Thoracic aorta (tissue), 2 donors: Measurements from ENCODE around the gene MAPK11. TPM values are rescaled to one million over a fixed set of nuclear protein-coding genes. Genes with fewer than 3 reads are reported as not detected.

ENCODE experiments used
- ATAC-seq: fragments of 150-250 bp; one replicate; pipeline ENCODE4 v1.8.0; 2017; ENCODE audit warnings: low read depth; ENCODE audit not compliant: insufficient number of reproducible peaks, low FRiP score
- DNase-seq: peaks from one replicate; pipeline ENCODE4 v3.0.0-alpha.2; 2020; ENCODE audit warnings: low spot score
- H3K27ac ChIP-seq, 2 donors: fragments of 200-600 bp; sonication (generic); 1 replicate in 1 of 2; 2 replicates in 1 of 2; pipeline ENCODE4 v1.5.1; 2016; ENCODE audit warnings: mild to moderate bottlenecking in 2 of 2, moderate library complexity in 2 of 2
- H3K27me3 ChIP-seq: fragments of 200-600 bp; sonication (generic); replicated peaks from 2 replicates; pipeline ENCODE4 v1.6.0; 2016; ENCODE audit warnings: mild to moderate bottlenecking; ENCODE audit not compliant: insufficient read depth
- H3K36me3 ChIP-seq: fragments of 200-600 bp; sonication (generic); one replicate; pipeline ENCODE4 v1.5.1; 2016
- H3K4me1 ChIP-seq, 2 donors: fragments of 200-600 bp; sonication (generic); 1 replicate in 1 of 2; 2 replicates in 1 of 2; pipeline versions ENCODE4 v1.5.1 to v1.6.0; 2016; ENCODE audit warnings: low read depth in 2 of 2, mild to moderate bottlenecking in 1 of 2; ENCODE audit not compliant: control insufficient read depth in 1 of 2
- H3K4me3 ChIP-seq: fragments of 200-600 bp; sonication (generic); 2 replicates; pipeline ENCODE4 v1.5.1; 2016; ENCODE audit warnings: mild to moderate bottlenecking
- H3K9me3 ChIP-seq: fragments of 200-600 bp; sonication (generic); 2 replicates; pipeline ENCODE4 v1.5.1; 2016
- total RNA-seq, 2 donors: library from RNA; depleted of rRNA; stranded (reverse); fragments of >200 nt; gene quantifications; one replicate each; pipeline versions ENCODE4 v1.1.0 to v1.2.3, GENCODE V29; 2016
- TF ChIP-seq, protein P1 (sequence below): fragments of 200-600 bp; sonication (generic); IDR thresholded peaks from one replicate; pipeline ENCODE4 v1.5.1; 2019; ENCODE audit warnings: antibody characterized with exemption

Gene MAPK11
- total RNA-seq, 2 donors from 2014 or later, result 5.8 to 8.8 TPM

DNA sequence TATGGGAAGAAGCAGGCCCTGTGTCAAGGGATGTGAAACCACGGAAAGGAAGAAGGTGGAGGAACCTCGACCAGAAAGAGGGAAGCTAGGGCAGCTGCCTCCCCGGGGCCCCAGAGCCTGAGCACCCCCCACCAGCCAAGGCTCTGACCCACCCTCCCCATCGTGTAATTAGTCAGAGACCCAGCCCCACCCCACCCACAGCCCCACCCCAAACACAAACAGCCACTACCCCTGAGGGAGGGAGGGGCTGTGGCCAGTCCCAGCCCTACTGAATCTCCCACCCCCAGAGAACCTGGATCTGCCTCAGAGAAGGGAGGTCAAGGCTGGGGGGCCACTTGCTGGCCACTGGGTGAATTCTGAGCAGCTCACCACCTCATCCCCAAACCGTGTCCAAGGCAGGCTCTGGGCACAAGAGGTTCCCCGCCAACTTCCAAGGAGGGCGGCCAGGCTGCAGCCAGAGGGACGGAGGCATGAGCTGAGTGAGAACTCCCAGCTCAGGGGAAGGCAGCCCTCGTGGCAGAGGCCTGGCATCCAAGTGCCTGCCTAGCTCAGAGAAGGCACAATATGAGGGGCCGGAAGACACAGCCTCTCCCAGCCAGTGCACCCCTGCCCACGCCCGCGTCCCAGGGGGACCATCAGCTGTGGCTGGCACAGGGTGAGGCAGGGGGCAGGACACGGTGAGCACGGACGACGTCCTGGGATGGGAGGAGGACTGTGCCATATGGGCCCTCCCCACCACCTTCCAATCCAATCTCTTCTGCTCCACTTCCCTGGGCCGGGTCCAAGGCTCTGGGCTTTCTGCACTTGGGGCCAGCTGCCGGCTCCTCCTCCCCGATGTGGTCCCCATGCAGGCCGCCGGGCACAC lies 34.6 kb upstream of the MAPK11 start:
- Histone ChIP-seq H3K27ac (peak overlapping the region; percentile 90 to 95), H3K4me3 (peak overlapping the region; percentile 96), H3K27me3 (no peaks in the 10 kb centered on the region), H3K36me3 (no peaks in the 10 kb centered on the region), H3K4me1 (peaks cover 61 to 84% of the 10 kb centered on the region in 2 donors), H3K9me3 (no peaks in the 10 kb centered on the region)
- DNase-seq, result no peak
- TF ChIP-seq, protein P1, sequence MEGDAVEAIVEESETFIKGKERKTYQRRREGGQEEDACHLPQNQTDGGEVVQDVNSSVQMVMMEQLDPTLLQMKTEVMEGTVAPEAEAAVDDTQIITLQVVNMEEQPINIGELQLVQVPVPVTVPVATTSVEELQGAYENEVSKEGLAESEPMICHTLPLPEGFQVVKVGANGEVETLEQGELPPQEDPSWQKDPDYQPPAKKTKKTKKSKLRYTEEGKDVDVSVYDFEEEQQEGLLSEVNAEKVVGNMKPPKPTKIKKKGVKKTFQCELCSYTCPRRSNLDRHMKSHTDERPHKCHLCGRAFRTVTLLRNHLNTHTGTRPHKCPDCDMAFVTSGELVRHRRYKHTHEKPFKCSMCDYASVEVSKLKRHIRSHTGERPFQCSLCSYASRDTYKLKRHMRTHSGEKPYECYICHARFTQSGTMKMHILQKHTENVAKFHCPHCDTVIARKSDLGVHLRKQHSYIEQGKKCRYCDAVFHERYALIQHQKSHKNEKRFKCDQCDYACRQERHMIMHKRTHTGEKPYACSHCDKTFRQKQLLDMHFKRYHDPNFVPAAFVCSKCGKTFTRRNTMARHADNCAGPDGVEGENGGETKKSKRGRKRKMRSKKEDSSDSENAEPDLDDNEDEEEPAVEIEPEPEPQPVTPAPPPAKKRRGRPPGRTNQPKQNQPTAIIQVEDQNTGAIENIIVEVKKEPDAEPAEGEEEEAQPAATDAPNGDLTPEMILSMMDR, result no peak
- no peak for ATAC-seq

DNA sequence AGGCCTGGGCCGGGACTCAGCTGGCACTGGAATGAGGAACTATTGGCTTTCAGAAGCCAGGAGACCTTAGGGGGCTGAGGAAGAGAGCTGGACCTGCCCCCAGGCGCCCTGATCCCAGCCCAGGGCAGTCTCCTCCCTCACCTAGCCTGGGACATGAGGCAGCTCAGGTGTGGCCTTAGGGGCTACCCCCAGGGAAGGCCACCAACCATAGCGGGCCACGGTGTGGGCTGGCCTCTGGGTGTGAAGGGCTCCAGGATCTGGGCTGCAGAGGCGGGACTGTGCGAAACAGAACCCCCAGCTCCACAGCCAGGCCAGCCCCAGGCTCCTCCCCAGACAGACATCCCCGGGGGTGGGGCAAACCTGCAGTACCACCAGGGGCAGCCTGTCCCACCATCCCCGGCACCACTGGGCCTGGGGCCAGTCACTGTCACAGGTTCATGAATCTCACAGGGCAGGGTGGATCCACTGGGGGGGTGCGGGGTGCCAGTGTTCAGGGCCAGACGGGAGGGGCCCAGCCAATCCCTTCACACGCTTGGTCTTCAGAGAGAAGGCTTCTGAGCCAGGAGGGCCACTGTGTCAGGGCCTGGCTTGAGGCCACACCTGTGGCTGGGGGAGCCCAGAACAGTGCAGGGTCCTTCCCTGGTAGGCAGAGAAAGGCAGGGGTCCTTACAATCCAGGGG lies 33.8 kb upstream of the MAPK11 start:
- Histone ChIP-seq H3K27ac (peak overlapping the region; percentile 90 to 95), H3K27me3 (no peaks in the 10 kb centered on the region), H3K4me1 (peaks cover 67 to 81% of the 10 kb centered on the region in 2 donors), H3K36me3 (no peaks in the 10 kb centered on the region), H3K4me3 (peak overlapping the region; percentile 96), H3K9me3 (no peaks in the 10 kb centered on the region)
- TF ChIP-seq, protein P1, result no peak
- ATAC-seq, result no peak
- no peak for DNase-seq

DNA sequence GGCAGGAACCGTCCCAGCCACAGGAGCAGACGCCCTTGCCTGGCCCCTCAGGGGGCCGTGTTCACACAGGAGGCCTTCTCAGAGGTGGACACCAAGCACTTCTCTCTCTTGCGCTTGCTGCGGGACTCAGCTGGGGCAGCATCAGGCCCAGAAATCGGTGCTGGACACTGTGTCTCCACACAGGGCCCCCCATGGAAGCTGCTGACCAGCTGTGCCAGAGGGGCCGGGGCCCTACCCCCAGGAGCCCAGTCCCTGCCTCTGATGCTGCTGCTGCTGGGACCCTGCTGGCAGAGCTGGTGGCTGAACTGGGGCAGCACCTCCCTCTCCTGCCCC lies 33.3 kb upstream of the MAPK11 start:
- Histone ChIP-seq H3K27me3 (no peaks in the 10 kb centered on the region), H3K27ac (peak overlapping the region; percentile 90 to 95), H3K9me3 (no peaks in the 10 kb centered on the region), H3K36me3 (no peaks in the 10 kb centered on the region), H3K4me1 (peaks cover 67 to 80% of the 10 kb centered on the region in 2 donors), H3K4me3 (peak overlapping the region; percentile 96)
- no peak for DNase-seq
- TF ChIP-seq, protein P1, result no peak
- ATAC-seq, result no peak

DNA sequence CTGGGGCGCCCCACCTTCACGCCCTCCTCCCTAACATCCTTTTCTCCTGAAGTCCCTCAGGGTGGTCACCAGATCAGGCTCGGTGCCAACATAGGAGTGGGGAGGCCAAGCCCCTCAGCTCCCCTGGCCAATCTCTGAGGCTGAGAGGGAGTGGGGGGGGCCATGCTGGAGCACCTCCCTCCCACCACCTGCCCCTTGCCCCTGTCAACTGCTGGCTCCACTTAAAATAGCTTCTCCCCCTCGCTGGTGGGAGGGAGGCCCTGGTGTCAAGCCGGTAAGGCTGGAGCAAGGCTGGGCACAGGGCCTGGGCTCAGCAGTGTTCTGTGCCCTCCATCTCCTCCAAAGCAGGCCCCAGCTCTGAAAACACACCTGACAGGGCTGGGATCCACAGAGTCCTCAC lies 32.4 kb upstream of the MAPK11 start:
- TF ChIP-seq, protein P1, result no peak
- Histone ChIP-seq H3K27ac (peak overlapping the region; percentile 90 to 95), H3K36me3 (no peaks in the 10 kb centered on the region), H3K4me3 (peak overlapping the region; percentile 96), H3K4me1 (peaks cover 61 to 82% of the 10 kb centered on the region in 2 donors), H3K27me3 (no peaks in the 10 kb centered on the region), H3K9me3 (no peaks in the 10 kb centered on the region)
- DNase-seq (no peak), ATAC-seq (no peak)

DNA sequence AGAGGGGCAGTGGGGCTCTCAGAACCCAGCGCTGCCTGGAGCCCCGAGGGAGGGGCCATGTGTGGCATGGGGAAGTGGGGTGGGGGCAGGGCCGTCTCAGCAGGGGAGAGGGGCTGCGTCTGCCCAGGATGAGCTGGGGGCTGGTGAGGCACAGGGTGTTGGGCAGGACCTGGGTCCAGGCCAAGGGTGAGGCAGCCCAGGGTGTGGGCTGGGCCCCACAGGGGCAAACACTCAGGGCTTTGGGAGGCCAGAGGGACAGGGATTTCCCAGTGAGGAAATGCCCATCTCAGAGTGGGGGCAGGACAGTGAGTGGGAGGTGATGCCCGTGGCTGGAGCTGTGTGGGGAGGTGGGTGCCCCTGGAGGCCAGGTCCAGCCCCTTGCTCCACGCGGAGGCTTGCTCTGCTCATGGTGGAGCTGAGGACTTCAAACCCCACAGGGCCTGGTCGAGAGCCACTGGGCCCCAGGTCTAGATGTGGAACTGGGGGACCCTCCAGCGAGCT lies 31.9 kb upstream of the MAPK11 start:
- H3K4me3 ChIP-seq, result peak overlapping the region; percentile 25

More for the DNA sequence above, 31.9 kb upstream of the MAPK11 start:
- Histone ChIP-seq H3K27me3 (no peaks in the 10 kb centered on the region), H3K4me1 (peaks cover 62 to 86% of the 10 kb centered on the region in 2 donors), H3K27ac (peak overlapping the region; percentile 90 to 95), H3K36me3 (no peaks in the 10 kb centered on the region), H3K9me3 (no peaks in the 10 kb centered on the region)
- TF ChIP-seq, protein P1, result no peak
- DNase-seq, result no peak
- ATAC-seq, result no peak
